Cardiac fibroblast (primary cell): ENCODE measurements around the gene EPB41.
"Not testable (repeated sequence)": the region's sequence is repeated elsewhere in the genome, so short reads cannot be mapped to it uniquely, and the experiment has no call there.

Source experiments
- DNase-seq, 2 donors: peaks; one replicate each; pipeline versions ENCODE4 v3.0.0 to v3.0.0-alpha.2; 2010; ENCODE audit warnings: low read depth in 2 of 2
- H3K4me3 ChIP-seq, 2 donors: replicated peaks in 1 of 2; 1 replicate in 1 of 2; 2 replicates in 1 of 2; pipeline ENCODE4 v1.5.1; 2011; ENCODE audit warnings: low read depth in 2 of 2, low read length in 2 of 2, mild to moderate bottlenecking in 2 of 2, moderate library complexity in 1 of 2
- CTCF ChIP-seq: IDR thresholded peaks from one replicate; pipeline ENCODE4 v1.5.1; 2011; ENCODE audit warnings: low read depth, mild to moderate bottlenecking, low read length, inconsistent platforms

EPB41 gene

GRCh38 chr1:29094954-29095353 lies 180.6 kb downstream of the EPB41 start:
- H3K4me3 ChIP-seq, result no peak overlapping the region
- TF ChIP-seq CTCF, result no peak
- DNase-seq, result no peak

DNA sequence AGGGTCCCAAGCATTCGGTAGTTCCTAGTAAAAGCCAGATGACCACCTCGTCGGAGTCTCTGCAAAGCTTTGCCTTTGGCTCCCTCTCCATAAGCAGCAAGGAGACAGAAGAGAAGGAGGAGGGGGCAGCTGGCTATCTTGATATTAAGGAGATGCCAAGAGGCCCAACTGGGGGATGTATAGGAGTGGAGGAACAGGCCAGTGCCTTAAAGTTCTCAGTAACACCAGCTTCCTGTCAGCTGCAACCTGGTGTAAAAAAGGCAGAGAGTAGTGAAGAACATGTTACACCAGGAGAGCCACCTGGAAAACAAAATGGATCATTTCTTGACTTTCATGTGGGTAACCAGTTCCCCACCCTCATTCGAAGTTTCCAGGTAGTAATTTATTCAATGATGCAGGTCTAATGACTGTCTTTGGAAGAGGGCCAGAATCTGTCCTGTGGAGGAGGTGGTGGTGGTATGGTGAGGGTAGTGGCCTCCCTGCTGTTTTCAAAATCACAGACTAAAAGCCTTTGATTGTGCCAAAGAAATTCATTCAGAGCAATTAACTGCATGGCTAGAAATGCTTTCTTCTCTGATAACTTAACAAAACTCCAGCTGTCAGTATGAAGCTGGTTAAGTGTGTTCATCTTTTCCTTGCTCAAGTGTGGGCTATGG lies 182.0 kb downstream of the EPB41 start:
- no peak overlapping the region for H3K4me3 ChIP-seq
- DNase-seq, result no peak
- no peak for TF ChIP-seq CTCF

GRCh38 chr1:29099286-29099685 lies 184.9 kb downstream of the EPB41 start:
- no peak for DNase-seq
- H3K4me3 ChIP-seq, result no peak overlapping the region
- no peak for TF ChIP-seq CTCF

- H3K4me3 ChIP-seq, result no peak overlapping the region
- DNase-seq, result no peak
- TF ChIP-seq CTCF, result no peak
These were observed 186.1 kb downstream of the EPB41 start for GRCh38 chr1:29100487-29100886.

- no peak for DNase-seq
- no peak for TF ChIP-seq CTCF
- H3K4me3 ChIP-seq, result no peak overlapping the region
These were observed 191.5 kb downstream of the EPB41 start for GRCh38 chr1:29105822-29106221.

GRCh38 chr1:29108041-29108440 lies 193.7 kb downstream of the EPB41 start:
- not testable (repeated sequence) for H3K4me3 ChIP-seq, DNase-seq

DNA sequence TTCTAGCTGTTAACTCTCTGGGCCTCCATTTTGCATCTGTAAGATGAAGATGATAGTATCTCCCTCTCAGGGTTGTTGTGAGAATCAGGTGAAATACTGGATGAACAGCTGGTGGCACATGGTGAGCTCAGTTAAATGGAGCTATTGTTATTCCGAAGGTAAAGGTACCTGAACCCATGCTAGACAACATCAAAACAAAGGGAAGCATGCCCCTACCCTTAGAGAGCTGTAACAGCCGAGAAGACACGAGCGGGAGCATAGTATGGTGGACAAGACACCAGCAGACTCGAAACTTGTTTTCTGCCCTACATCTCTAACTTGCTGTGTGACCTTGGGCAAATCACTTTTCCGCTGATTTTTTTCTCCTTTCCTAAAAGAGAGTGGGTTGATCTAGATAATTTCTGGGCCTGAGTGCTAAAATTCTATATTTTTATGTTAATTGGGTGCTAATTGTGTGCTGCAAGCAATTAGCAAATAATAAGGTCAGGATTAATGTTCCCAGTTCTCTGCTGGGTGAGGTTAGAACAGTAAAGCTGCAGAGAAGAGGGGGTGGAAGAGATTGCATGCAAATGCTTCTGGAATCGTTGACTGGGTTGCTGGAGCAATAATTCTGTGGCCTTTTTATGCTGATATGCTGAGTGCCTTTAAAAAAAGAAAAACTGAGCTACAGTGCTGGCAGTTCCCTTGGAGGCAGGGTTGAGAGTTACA lies 198.5 kb downstream of the EPB41 start:
- H3K4me3 ChIP-seq, result no peak overlapping the region
- DNase-seq, result no peak
- no peak for TF ChIP-seq CTCF
